ENCODE measurements around the gene MRPS12. TPM values are rescaled to one million over a fixed set of nuclear protein-coding genes. Genes with fewer than 3 reads are reported as not detected.

Gene MRPS12
- total RNA-seq, 1 donor, result 24.6 TPM

DNA sequence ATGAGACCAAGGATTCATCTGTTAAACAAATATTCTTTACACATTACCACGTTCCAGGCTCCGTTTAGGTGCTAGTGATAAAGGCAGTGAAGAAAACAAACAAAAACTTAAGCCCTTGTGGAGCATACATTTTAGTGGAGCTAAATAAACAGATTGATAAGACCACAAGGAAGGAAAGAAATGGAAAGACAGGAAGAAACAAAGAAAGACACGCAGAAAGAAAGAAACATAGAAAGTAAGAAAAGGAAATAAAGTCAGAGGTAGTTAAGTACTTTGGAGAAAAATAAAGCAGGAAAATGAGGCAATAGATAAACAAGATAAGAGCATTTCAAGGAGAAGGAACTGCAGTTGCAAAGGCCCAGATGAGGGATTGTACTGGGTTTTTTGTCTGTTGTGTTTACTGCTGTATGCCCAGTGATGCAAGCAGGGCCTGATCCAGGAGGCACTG is 30.0 kb upstream of the MRPS12 start:
- peak overlapping the region; percentile 94 for H3K4me3 ChIP-seq (ENCODE audit: low read depth, low read length)
- TF ChIP-seq, protein P1, sequence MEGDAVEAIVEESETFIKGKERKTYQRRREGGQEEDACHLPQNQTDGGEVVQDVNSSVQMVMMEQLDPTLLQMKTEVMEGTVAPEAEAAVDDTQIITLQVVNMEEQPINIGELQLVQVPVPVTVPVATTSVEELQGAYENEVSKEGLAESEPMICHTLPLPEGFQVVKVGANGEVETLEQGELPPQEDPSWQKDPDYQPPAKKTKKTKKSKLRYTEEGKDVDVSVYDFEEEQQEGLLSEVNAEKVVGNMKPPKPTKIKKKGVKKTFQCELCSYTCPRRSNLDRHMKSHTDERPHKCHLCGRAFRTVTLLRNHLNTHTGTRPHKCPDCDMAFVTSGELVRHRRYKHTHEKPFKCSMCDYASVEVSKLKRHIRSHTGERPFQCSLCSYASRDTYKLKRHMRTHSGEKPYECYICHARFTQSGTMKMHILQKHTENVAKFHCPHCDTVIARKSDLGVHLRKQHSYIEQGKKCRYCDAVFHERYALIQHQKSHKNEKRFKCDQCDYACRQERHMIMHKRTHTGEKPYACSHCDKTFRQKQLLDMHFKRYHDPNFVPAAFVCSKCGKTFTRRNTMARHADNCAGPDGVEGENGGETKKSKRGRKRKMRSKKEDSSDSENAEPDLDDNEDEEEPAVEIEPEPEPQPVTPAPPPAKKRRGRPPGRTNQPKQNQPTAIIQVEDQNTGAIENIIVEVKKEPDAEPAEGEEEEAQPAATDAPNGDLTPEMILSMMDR (IDR thresholded peaks at IDR 0.05; ENCODE audit: insufficient read depth, low read depth, low read length), result no peak
- peak; percentile 44 for DNase-seq (ENCODE audit: low read depth)

DNA sequence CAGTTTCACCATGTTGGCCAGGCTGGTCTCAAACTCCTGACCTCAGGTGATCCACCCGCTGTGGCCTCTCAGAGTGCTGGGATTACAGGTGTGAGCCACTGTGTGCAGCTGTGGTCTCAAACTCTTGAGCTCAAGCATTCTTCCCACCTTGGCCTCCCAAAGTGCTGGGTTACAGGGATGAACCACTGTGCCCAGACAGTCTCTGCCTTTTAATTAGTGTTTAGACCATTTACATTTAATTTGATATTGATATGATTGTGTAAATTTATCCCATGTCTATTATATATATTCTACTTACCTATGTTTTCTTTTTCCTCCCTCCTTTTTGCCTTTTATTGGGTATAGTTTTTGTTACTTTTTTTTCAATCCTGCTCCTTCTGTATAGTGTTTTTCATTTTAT is 29.1 kb upstream of the MRPS12 start:
- DNase-seq (ENCODE audit: low read depth), result no peak
- TF ChIP-seq, protein P1 (IDR thresholded peaks at IDR 0.05; ENCODE audit: insufficient read depth, low read depth, low read length), result no peak
- H3K4me3 ChIP-seq (ENCODE audit: low read depth, low read length), result no peak overlapping the region

DNA sequence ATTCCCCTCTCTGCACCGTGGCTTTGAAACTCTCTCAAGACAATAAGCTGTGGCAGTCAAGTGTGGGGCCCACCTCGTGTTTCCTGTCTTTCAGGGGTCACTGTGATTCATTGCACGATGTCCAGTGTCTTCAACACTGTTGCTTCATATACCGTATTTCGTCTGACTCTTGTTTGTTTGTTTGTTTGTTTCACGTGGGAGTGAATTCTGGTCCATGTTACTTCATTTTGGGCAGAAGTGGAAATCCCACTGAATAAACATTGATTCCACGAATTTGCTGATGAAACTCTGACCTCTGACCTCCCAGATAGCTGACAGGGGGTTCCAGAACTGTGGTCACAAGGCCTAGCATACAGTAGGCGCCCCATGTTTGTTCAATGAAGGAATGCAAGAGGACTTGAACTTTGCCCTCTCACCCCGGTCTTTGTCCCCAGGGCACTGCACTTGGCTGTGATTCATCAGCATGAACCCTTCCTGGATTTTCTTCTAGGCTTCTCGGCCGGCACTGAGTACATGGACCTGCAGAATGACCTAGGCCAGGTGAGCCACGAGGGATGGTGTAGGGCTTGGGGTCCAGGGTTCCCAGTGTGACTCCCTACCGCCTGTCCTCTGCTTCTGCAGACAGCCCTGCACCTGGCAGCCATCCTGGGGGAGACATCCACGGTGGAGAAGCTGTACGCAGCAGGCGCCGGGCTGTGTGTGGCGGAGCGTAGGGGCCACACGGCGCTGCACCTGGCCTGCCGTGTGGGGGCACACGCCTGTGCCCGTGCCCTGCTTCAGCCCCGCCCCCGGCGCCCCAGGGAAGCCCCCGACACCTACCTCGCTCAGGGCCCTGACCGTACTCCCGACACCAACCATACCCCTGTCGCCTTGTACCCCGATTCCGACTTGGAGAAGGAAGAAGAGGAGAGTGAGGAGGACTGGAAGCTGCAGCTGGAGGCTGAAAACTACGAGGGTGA is 25.9 kb upstream of the MRPS12 start:
- TF ChIP-seq, protein P1 (IDR thresholded peaks at IDR 0.05; ENCODE audit: insufficient read depth, low read depth, low read length), result no peak

DNA sequence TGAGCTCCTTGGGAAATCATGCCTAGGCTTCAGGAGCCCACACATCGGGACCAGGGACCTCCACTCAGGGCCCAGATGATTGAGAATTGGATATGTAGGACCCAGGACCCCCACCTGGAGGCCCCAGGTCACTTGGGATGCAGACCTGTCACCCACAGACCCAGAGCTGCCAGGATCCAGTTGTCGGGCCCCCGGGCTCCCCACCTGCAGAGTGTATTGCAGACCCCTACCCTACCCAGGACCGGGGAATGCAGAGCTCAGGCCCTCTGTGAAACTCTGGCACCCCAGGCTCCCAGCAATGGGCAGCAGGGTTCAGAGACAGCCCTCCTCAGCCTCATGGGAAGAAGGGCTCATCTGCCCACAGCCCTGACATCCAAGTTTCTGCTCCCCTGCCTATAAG is 25.1 kb upstream of the MRPS12 start:
- TF ChIP-seq, protein P1 (IDR thresholded peaks at IDR 0.05; ENCODE audit: insufficient read depth, low read depth, low read length), result no peak
- no peak for DNase-seq (ENCODE audit: low read depth)
- no peak overlapping the region for H3K4me3 ChIP-seq (ENCODE audit: low read depth, low read length)

More for the DNA sequence above, 25.9 kb upstream of the MRPS12 start:
- DNase-seq (ENCODE audit: low read depth), result peak; percentile 49
- H3K4me3 ChIP-seq (ENCODE audit: low read depth, low read length), result no peak overlapping the region

DNA sequence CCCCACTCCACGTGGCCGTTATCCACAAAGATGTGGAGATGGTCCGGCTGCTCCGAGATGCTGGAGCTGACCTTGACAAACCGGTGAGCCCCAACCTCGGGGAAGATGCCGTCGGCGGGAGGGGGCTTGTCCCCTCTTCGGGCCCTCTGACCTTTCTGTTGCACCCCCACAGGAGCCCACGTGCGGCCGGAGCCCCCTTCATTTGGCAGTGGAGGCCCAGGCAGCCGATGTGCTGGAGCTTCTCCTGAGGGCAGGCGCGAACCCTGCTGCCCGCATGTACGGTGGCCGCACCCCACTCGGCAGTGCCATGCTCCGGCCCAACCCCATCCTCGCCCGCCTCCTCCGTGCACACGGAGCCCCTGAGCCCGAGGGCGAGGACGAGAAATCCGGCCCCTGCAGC is 23.5 kb upstream of the MRPS12 start:
- no peak for DNase-seq (ENCODE audit: low read depth)
- no peak overlapping the region for H3K4me3 ChIP-seq (ENCODE audit: low read depth, low read length)
- TF ChIP-seq, protein P1 (IDR thresholded peaks at IDR 0.05; ENCODE audit: insufficient read depth, low read depth, low read length), result no peak

DNA sequence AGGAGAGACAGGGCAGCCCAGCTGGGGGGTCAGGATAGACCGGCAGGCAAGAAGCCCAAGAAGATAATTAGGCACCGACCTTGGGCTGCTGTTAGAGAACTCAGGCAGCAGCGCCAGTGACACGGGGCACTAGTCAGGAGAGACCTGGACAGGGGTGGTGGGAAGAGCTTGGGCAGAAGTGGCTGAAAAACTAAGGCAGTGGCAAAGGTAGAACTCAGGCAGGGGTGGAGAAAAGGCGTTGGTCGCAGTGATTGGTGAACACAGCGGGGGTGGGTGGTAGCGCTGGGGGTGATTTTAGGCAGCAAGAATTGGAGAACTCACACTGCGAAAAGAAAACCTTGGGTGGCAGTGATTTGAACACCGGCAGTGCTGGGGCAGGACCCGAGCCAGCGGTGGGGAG is 23.1 kb upstream of the MRPS12 start:
- no peak overlapping the region for H3K4me3 ChIP-seq (ENCODE audit: low read depth, low read length)
- TF ChIP-seq, protein P1 (IDR thresholded peaks at IDR 0.05; ENCODE audit: insufficient read depth, low read depth, low read length), result no peak
- no peak for DNase-seq (ENCODE audit: low read depth)
